ENCODE measurements around the gene PLEKHA5. TPM values are rescaled to one million over a fixed set of nuclear protein-coding genes. Genes with fewer than 3 reads are reported as not detected.

The PLEKHA5 gene
- polyA plus RNA-seq, 1 of the 3 experiments (the other 2 are of a cell fraction) = 7.1 TPM

DNA sequence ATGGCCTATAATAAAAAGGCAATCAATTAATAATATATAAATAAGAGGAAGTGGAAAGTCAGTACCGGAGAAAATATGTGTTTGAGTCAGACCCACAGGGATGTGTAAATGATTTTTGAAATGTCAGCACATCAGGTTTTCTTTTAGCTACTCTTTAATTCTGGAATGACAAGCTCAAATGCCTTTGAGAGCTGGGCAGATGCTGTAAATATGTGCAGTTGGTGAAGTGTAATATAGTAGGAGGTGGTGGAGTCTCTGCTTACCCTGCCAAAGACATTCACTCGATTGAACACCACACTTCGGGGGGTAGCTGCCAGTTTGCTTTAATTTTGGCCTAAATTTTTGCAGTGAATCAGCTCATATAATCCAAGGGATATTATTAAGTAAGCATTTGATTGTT, 93.0 kb downstream of the PLEKHA5 start:
- ChIA-PET POLR2A (no interaction called here), CTCF (interaction anchor here (0.6 to 2.3 kb wide), 5 partner anchors 7 to 320 kb away, joined by 3 to 6 read pairs (median 4); no protein-coding TSS in a partner anchor)
- Histone ChIP-seq H4K20me1 (ENCODE audit: insufficient read depth) (no peaks in the 10 kb centered on the region), H3K9ac (no peak overlapping the region), H3K4me1 (ENCODE audit: control insufficient read depth in 1 of 2, insufficient read depth in 2 of 2, low read depth in 1 of 2, low read length in 1 of 2) (peaks cover 5 to 14% of the 10 kb centered on the region in 2 experiments; a peak in 3 of 4 replicates), H2AFZ (ENCODE audit: low read depth) (no peak overlapping the region), H3K9me2 (no peaks in the 10 kb centered on the region), H3F3A (replicated peaks; ENCODE audit: insufficient read depth) (peaks cover 11% of the 10 kb centered on the region), H3K36me3 (replicated peaks in 1 of 2; ENCODE audit: control insufficient read depth in 1 of 2, insufficient read depth in 2 of 2, low read length in 1 of 2) (no peaks in the 10 kb centered on the region), H3K27me3 (ENCODE audit: insufficient read depth) (no peaks in the 10 kb centered on the region), H3K27ac (ENCODE audit: low read depth in 2 of 2, low read length in 1 of 2) (no peak overlapping the region; a peak in 2 of 4 replicates), H3K4me3 (ENCODE audit: low read depth in 2 of 2, low read length in 1 of 2) (no peak overlapping the region), H3K79me2 (ENCODE audit: insufficient read depth) (no peaks in the 10 kb centered on the region), H3K4me2 (no peak overlapping the region), H3K9me3 (no peaks in the 10 kb centered on the region)
- DNase-seq = no peak
- 76% methylated on average over 3 of the region's 3 CpGs for WGBS (ENCODE audit: low lambda C conversion rate)
- no peak for TF ChIP-seq ELF1 (IDR thresholded peaks at IDR 0.05)
- TF ChIP-seq, protein P1, sequence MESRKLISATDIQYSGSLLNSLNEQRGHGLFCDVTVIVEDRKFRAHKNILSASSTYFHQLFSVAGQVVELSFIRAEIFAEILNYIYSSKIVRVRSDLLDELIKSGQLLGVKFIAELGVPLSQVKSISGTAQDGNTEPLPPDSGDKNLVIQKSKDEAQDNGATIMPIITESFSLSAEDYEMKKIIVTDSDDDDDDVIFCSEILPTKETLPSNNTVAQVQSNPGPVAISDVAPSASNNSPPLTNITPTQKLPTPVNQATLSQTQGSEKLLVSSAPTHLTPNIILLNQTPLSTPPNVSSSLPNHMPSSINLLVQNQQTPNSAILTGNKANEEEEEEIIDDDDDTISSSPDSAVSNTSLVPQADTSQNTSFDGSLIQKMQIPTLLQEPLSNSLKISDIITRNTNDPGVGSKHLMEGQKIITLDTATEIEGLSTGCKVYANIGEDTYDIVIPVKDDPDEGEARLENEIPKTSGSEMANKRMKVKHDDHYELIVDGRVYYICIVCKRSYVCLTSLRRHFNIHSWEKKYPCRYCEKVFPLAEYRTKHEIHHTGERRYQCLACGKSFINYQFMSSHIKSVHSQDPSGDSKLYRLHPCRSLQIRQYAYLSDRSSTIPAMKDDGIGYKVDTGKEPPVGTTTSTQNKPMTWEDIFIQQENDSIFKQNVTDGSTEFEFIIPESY (IDR thresholded peaks at IDR 0.05; ENCODE audit: borderline replicate concordance, low read depth) = no peak
- no peak for TF ChIP-seq TEAD4 (IDR thresholded peaks at IDR 0.05; ENCODE audit: borderline replicate concordance, insufficient read depth)
- TF ChIP-seq GATA2 (CRISPR knock-in tag; IDR thresholded peaks at IDR 0.05) = no peak
- no peak for TF ChIP-seq NFIC (IDR thresholded peaks at IDR 0.05; ENCODE audit: borderline replicate concordance)
- TF ChIP-seq SIN3A (IDR thresholded peaks at IDR 0.05; ENCODE audit: borderline replicate concordance, low read depth, low read length) = no peak
- TF ChIP-seq SMC3 (IDR thresholded peaks at IDR 0.05; ENCODE audit: low read depth, low read length) = no peak

DNA sequence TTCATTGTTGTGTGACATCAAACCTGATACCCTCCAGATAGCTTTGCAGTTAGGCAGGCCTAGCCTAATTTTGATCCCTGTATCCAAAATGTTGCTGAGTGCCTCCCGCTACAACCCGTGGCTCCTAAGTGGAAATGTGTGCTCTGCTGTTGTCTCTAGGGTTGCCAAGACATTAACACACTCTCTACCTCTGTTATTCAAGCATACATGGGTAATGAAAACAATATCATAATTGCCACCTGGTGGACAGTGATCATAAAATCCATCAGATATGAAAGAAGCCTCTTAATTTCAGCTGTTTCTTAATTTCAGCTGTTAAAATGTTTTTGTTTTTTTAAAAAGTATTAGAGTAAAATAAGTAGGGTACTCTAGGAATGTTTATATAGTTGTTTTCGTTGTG, 93.5 kb downstream of the PLEKHA5 start:
- ChIA-PET CTCF (interaction anchor here (0.6 to 2.3 kb wide), 7 partner anchors 8 to 321 kb away, joined by 3 to 6 read pairs (median 4); no protein-coding TSS in a partner anchor), POLR2A (no interaction called here)
- Histone ChIP-seq H3K27ac (ENCODE audit: low read depth in 2 of 2, low read length in 1 of 2) (peak overlapping the region in 1 of 2 experiments; percentile 12; a peak in 2 of 4 replicates), H3K27me3 (ENCODE audit: insufficient read depth) (no peaks in the 10 kb centered on the region), H3K9ac (no peak overlapping the region), H4K20me1 (ENCODE audit: insufficient read depth) (no peaks in the 10 kb centered on the region), H3K4me1 (ENCODE audit: control insufficient read depth in 1 of 2, insufficient read depth in 2 of 2, low read depth in 1 of 2, low read length in 1 of 2) (peaks cover 5 to 14% of the 10 kb centered on the region in 2 experiments; a peak in 3 of 4 replicates), H3K9me3 (no peaks in the 10 kb centered on the region), H3K36me3 (replicated peaks in 1 of 2; ENCODE audit: control insufficient read depth in 1 of 2, insufficient read depth in 2 of 2, low read length in 1 of 2) (no peaks in the 10 kb centered on the region), H3K4me2 (no peak overlapping the region), H3F3A (replicated peaks; ENCODE audit: insufficient read depth) (peaks cover 11% of the 10 kb centered on the region), H3K9me2 (no peaks in the 10 kb centered on the region), H2AFZ (ENCODE audit: low read depth) (no peak overlapping the region), H3K79me2 (ENCODE audit: insufficient read depth) (no peaks in the 10 kb centered on the region), H3K4me3 (ENCODE audit: low read depth in 2 of 2, low read length in 1 of 2) (no peak overlapping the region)
- TF ChIP-seq MEF2A (IDR thresholded peaks at IDR 0.05; ENCODE audit: borderline replicate concordance, low read depth) = no peak
- no peak for TF ChIP-seq FOSL2 (IDR thresholded peaks at IDR 0.05; ENCODE audit: borderline replicate concordance, low read depth)
- no peak for TF ChIP-seq POLR2AphosphoS5 (IDR thresholded peaks at IDR 0.05; ENCODE audit: low read depth, low read length)
- TF ChIP-seq GABPA (IDR thresholded peaks at IDR 0.05; ENCODE audit: low read depth) = no peak
- no peak for TF ChIP-seq JUND (IDR thresholded peaks at IDR 0.05)
- TF ChIP-seq, protein P2, sequence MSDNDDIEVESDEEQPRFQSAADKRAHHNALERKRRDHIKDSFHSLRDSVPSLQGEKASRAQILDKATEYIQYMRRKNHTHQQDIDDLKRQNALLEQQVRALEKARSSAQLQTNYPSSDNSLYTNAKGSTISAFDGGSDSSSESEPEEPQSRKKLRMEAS (IDR thresholded peaks at IDR 0.05; ENCODE audit: low read depth) = no peak
- TF ChIP-seq TAF1 (IDR thresholded peaks at IDR 0.05; ENCODE audit: borderline replicate concordance, low read depth, low read length) = no peak
- TF ChIP-seq, protein P3, sequence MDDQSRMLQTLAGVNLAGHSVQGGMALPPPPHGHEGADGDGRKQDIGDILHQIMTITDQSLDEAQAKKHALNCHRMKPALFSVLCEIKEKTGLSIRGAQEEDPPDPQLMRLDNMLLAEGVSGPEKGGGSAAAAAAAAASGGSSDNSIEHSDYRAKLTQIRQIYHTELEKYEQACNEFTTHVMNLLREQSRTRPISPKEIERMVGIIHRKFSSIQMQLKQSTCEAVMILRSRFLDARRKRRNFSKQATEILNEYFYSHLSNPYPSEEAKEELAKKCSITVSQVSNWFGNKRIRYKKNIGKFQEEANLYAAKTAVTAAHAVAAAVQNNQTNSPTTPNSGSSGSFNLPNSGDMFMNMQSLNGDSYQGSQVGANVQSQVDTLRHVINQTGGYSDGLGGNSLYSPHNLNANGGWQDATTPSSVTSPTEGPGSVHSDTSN (IDR thresholded peaks at IDR 0.05) = no peak
- TF ChIP-seq, protein P4, sequence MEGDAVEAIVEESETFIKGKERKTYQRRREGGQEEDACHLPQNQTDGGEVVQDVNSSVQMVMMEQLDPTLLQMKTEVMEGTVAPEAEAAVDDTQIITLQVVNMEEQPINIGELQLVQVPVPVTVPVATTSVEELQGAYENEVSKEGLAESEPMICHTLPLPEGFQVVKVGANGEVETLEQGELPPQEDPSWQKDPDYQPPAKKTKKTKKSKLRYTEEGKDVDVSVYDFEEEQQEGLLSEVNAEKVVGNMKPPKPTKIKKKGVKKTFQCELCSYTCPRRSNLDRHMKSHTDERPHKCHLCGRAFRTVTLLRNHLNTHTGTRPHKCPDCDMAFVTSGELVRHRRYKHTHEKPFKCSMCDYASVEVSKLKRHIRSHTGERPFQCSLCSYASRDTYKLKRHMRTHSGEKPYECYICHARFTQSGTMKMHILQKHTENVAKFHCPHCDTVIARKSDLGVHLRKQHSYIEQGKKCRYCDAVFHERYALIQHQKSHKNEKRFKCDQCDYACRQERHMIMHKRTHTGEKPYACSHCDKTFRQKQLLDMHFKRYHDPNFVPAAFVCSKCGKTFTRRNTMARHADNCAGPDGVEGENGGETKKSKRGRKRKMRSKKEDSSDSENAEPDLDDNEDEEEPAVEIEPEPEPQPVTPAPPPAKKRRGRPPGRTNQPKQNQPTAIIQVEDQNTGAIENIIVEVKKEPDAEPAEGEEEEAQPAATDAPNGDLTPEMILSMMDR (IDR thresholded peaks at IDR 0.05) = peak; percentile 51
- TF ChIP-seq RAD21 (IDR thresholded peaks at IDR 0.05; ENCODE audit: low read length) = peak; percentile 17; the same call in 1 of the 2 replicates
- no peak for TF ChIP-seq NFIC (IDR thresholded peaks at IDR 0.05; ENCODE audit: borderline replicate concordance)
- no peak for TF ChIP-seq YY1 (IDR thresholded peaks at IDR 0.05; ENCODE audit: low read depth)
- peak; percentile 25 for DNase-seq
- 69% methylated on average over 3 of the region's 3 CpGs for WGBS (ENCODE audit: low lambda C conversion rate)
